ENCODE data around the gene MAP3K15.

Gene MAP3K15

GRCh38 chrX:19514791-19515614, at the start of gene MAP3K15:
MAP3K15 (minus strand) TSS chrX:19515508; CDS start chrX:19515261, 247 bp downstream.
- FAIRE-seq, result no peak

- no peak for FAIRE-seq
Observed at GRCh38 chrX:19564606-19565005, 49.3 kb upstream of the MAP3K15 start.

- FAIRE-seq, result no peak
Observed at GRCh38 chrX:19563746-19564145, 48.4 kb upstream of the MAP3K15 start.

GRCh38 chrX:19563327-19563726, 48.0 kb upstream of the MAP3K15 start:
- no peak for FAIRE-seq

GRCh38 chrX:19560611-19561010, 45.3 kb upstream of the MAP3K15 start:
- FAIRE-seq, result no peak

GRCh38 chrX:19557822-19558221, 42.5 kb upstream of the MAP3K15 start:
- no peak for FAIRE-seq

- FAIRE-seq, result no peak
Observed at GRCh38 chrX:19556202-19556601, 40.9 kb upstream of the MAP3K15 start.

- FAIRE-seq, result no peak
Observed at GRCh38 chrX:19555683-19556082, 40.4 kb upstream of the MAP3K15 start.

- no peak for FAIRE-seq
Observed at GRCh38 chrX:19555236-19555635, 39.9 kb upstream of the MAP3K15 start.

- FAIRE-seq, result no peak
Observed at GRCh38 chrX:19554786-19555185, 39.5 kb upstream of the MAP3K15 start.

- no peak for FAIRE-seq
Observed at GRCh38 chrX:19552793-19553192, 37.5 kb upstream of the MAP3K15 start.

GRCh38 chrX:19549838-19550237, 34.5 kb upstream of the MAP3K15 start:
- FAIRE-seq, result no peak

- no peak for FAIRE-seq
Observed at GRCh38 chrX:19548934-19549333, 33.6 kb upstream of the MAP3K15 start.

GRCh38 chrX:19548279-19548678, 33.0 kb upstream of the MAP3K15 start:
- no peak for FAIRE-seq

- no peak for FAIRE-seq
Observed at GRCh38 chrX:19545651-19546050, 30.3 kb upstream of the MAP3K15 start.

GRCh38 chrX:19544693-19545305, 29.5 kb upstream of the MAP3K15 start:
- FAIRE-seq, result peak; percentile 80

GRCh38 chrX:19543951-19544381, 28.7 kb upstream of the MAP3K15 start:
- no peak for FAIRE-seq

GRCh38 chrX:19543020-19543715, 27.9 kb upstream of the MAP3K15 start:
- no peak for FAIRE-seq

- FAIRE-seq, result no peak
Observed at GRCh38 chrX:19541931-19542330, 26.6 kb upstream of the MAP3K15 start.

GRCh38 chrX:19541196-19541595, 25.9 kb upstream of the MAP3K15 start:
- FAIRE-seq, result no peak

- no peak for FAIRE-seq
Observed at GRCh38 chrX:19540076-19540475, 24.8 kb upstream of the MAP3K15 start.

GRCh38 chrX:19539665-19540064, 24.4 kb upstream of the MAP3K15 start:
- FAIRE-seq, result no peak

GRCh38 chrX:19535476-19535875, 20.2 kb upstream of the MAP3K15 start:
- no peak for FAIRE-seq

GRCh38 chrX:19532709-19533108, 17.4 kb upstream of the MAP3K15 start:
- no peak for FAIRE-seq
